NCI-H69 (cell line): ENCODE data around the gene ASTN2.

Source experiments
- DNase-seq: peaks from one replicate; lab custom pipeline; 2025; lab: John Stamatoyannopoulos, UW

The ASTN2 gene

DNA sequence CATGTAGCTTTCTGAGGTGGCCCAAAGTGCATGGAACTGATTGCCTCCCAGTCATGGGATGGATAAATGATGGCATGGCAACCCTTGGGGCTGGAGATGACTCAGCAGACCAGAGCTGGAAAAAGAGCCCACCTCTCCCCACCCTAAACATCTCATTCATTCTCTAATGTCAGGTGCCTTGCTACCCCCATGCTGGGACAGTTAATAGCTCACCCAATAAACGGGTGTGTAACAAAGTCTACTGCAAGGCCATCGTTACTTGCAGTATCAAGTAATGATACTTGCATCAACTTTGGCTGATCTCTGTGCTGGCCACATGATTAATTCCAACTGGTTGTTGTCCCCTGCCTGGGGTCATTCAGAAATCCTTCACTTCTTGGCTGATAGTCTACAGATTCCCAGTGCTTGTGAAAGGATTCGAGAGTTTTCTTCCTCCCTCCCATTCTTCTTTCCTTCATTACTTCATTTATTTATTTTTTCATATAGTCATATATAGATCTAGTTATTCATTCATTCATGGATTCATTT lies 850.5 kb downstream of the ASTN2 start:
- no peak for DNase-seq

DNA sequence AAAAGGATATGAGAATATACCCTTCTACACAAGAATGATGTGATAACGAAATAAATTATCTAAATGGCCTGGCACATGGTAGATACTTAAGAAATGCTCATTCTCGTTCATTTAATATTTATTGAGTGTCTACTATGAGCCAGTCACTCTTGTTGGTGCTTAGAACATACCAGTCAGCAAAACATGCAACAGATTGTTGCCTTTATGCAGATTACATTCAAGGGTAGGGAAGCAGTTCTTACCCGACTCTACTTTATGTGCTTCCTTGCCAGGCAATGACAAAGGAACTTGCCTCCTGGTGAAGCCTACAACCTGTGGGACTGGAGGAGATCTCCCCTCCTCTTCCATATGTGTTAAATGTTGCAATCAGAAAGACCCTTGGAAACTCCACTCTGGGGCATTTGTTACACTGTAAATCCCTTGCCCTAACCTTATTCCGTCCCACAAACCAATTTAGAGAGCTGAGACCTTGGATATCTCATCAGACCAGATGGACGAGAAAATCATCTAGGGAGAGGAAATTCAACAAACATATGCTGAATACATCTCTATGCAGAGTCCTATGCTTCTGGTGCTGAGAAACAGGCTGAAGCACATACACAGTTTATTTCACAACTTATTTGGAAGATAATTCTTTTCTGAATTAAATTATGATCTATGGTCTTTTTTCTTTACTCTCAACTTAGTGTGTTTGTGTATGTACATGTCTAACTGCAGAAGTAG lies 855.9 kb downstream of the ASTN2 start:
- DNase-seq: no peak

DNA sequence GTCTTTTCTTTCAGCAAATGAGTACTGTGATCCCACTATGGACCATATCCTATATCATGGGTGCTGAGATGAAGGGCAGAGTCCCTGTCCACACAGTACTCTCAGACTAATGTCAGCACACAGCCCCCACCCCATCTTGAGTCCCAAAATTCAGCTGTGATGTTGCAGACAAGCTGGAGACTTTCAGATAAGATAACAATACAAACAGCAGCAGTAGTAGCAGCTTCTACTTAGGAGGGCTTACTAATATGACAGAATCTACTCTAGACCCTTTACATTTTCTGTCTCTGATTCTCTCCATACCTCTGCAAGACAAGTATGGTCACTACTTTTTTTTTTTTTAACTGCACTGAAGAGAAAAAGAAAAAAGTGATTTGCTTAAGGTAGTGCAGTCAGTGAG lies 856.8 kb downstream of the ASTN2 start:
- no peak for DNase-seq

DNA sequence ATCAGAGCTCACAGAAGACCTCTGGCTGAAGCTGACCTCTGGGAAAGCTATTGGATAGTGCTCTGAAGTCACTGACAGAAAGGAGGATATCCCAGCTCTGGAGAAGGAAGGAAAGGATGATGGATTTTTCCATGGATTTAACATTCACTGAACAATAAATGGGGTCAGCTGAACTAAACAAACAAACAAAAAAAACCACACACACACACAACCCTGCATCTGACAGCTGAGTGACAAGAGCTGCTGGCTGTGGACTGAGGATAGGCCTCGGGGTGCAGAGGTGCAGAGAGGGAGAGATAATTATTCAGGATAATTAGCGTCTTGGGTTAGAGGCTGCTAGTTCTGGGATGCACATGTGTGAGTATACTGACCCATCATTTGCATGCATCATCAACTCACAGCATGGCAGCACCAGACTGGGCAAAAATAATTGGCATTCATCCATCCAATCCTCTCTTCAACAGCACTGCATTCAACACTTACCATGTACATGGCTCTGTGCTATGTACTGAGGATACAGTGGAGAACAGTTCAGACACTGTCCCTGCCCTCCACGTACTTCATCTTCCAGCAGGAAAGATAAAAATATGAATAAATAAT lies 859.2 kb downstream of the ASTN2 start:
- DNase-seq: peak; percentile 95

DNA sequence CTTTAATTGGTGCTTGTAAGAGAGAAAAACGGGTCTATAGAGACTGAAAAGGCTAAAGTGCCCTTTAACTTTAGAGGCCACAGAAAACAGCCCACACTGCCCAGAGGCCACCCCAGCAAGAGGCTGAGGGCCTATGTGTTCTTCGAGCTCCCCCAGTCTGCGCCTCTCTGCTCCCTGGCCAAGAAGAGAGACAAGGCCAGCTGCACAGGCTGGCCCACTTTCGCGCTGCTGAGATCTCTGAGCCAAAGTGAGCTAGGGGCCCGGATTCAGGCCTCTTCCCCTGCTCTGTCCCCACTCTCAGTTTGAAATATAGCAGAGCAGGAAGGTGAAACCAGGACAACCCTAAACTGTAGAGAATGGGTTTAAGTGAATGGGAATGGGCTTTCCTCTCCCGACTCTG lies 859.7 kb downstream of the ASTN2 start:
- peak; percentile 58 for DNase-seq

DNA sequence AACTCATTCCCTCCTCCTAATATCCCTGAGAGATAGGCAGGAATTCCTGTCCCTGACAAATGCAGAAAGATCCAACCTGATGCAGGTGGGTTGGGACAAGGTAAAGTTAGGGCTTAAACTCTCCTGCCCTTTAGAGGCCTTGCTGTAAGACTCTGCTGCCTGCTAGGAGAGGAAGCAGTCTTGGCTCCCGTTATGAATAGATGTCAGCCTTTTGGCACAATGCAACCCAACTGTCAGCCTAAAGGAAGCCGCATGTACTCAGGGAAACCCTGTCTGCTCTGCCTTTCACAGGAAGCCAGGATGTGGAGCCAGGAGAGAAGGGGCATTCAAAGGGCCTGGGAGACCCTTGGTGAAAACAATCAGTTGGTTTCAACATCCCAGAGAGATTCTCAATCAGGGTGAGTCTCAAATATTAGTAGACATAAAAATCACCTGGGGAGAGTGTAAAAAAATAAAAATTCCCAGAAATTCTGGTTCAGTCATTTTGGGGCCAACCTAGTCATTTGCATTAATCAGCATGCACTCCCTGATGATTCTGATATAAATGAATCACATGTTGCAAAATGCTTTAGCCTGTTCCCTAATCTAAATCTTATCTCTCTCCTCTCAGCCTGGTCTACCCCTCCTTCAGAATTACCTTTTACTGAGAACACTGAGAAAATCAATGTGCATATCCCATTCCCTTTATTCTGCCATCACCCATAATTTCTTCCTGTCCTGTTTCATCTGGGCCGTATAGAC lies 864.0 kb downstream of the ASTN2 start:
- DNase-seq: no peak

DNA sequence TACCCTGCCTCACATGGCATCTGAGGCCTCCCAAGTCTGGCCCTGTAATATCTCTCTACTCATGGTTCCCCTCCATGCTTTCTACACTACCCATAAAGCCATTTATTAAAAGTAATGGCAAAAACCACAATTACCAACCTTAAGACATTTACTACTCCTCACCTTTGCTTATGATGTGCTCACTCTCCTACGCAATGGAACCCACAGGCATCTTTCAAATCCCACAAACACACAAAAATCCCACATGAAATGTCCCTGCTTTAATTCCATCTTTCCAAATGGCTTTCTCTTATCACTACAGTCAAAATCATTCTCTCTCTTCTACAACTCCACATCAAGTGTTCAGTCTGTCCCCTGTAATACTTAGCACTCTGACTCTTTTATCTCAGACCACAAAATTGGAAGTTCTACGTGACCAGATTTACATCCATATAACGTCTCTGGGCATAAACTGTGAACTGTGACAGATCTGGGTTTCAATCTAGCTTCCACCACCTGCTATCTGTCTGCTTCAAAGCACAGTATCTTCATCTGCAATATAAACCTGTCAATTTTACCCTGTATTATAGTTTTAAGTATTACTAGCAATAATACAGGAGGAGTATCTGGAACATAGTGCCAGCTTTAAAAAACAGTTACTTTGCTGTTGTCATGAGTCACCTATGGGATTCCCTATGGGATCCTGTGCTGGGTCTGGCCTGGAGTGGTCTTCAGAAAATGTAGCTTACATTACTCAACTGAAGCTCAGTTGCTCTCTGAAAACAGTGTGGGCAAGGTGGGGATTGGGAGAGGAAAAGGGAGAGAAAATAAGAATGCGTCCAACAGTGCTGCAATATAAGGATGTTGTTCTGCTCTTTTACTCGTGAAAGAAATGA lies 864.8 kb downstream of the ASTN2 start:
- no peak for DNase-seq

DNA sequence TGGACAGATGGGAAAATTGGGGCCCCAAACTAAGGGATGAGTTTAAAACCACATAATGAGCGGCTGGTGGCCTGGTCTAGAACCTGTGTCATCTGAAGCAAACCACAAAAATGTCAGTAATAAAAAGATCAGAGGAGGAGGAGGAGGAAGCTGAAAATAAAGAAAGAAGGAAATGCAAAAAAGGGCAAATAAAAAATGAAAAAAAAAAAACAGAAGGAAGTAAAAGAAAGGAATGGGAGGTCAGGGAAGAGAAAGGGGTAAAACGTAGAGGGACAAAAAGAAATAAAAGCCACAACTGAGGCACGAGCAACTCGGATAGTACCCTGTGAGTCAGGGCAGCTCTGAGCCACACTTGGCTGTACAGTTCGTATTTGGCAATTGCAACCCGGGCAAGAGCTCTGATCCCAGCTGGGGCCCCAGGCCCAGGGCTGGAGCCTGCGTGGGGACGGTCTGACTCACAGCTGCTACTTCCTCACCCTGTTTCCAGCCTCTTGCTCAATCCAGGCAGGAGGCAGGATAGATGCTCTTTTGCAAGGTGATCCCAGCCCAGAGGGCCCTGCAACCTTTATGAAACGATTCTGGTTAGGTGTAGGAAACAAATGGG lies 865.7 kb downstream of the ASTN2 start:
- no peak for DNase-seq

DNA sequence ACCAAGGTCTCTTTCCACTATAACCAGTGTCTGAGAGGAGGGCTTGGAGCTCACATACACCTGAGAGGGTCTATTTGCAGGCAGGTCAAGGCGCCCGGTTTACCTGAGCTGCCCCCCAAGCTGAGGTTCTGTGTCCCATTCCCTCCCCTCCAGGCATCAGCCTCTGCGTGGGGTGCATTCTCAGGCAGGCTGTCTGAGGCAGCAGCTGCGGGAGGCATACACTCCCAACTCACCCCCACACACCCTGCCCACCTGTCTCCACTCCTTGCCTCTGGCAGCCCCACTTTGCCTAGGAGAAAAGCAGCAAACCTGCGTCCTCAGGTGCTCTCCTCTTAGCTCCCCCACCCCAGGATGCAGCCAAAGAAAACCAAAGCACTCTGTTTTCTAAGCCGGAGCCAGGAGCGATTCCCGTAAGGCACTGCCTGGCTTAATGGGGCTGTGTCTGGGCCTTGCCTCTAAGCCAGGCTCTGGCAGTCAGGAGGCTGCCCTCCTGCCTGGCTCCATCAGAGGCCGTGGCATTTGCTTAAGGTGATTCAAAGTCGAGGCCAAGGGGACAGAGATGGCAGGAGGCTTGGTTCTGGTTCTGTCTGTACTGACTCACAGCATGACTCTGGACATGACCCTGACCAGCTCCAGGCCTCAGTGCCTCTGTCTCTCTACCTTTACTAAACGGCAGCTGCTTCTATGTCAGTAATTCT lies 867.0 kb downstream of the ASTN2 start:
- DNase-seq: peak; percentile 38

DNA sequence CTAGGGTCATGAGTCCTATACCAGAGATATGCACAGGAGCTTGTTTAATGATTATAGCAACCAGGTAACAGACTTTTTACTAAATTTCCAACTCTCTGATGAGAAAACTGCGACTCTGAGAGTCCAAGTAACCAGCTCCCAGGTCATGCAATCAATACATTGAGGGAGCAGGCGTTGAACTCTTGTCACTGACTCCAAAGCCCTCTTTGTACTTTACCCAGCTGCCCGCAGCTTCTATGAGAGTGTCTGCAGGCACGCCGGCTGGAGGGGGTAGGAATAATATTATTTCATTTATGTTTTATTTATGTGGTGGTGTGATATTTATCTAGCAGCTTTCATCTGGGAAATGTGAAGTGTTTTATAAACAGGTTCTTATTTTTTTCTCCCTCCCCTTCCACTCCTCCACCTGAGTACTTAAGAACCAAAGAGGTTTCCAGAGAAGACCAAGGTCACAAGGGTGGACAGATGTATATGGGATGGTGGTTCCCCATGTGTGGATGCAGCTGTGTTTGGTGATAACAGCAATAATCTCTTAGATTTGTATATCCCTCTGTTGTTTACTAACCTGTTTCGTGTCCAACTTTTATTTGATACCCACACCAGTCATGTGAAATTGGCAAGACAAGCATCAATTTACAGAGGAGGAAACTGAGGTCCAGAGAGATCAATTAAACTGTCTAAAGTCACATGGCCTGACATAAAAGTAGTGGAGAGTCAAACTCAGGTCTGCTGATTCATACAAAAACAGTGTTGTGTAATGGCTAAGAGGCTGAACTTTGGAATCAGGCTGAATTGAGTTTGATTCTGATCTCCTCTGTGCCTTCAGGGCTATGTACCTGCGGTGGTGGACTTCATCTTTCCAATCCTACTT lies 867.9 kb downstream of the ASTN2 start:
- DNase-seq: no peak

DNA sequence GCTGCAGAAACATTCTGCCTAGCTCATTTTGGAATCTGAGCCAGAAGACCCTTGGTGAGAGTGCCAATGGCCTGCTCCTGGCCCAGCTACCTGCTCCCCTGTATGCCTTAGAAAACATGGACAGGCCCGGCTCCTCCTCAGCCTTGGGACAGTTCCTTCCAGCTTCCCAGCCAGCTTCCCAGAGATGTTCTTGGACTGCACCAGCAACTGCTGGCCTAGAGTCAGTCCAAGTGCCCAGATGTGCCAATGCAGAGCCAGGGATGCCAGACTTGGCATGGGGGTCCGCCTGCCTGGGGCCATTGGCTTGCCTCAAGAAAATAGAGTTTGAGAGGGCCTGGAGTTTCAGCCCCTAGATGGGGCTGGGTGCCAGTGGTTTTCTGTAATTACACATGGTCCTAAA lies 870.0 kb downstream of the ASTN2 start:
- no peak for DNase-seq

DNA sequence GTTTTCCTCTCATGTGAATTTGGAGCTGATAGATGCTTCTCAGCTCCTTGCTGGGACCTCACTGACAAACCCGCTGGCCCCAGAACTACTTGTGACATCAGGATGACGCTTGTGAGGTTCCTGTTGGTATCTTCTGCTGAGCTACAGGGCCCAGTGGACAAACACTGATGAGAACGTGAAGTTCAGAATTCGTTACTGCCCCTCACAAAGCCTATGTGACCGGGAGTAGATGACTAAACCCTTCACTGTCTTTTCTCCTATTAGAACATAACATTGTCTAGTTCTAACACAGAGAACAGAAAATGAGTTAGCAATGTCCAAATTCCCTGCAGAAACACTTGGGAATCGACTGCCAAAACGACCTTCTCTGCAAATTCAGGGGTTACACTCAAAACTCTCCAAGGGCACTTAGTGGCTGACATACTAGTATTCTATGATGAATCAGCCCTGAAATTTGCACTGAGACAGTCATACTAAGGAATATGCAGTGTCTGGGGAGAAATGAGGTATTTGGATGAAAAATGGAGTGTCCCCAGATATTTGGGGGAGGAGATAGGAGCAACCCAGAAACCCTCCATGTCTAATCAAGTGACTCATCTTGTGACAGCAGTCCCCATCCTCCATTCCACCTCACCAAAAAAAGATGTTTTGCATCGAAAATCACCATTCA lies 871.0 kb downstream of the ASTN2 start:
- DNase-seq: no peak

DNA sequence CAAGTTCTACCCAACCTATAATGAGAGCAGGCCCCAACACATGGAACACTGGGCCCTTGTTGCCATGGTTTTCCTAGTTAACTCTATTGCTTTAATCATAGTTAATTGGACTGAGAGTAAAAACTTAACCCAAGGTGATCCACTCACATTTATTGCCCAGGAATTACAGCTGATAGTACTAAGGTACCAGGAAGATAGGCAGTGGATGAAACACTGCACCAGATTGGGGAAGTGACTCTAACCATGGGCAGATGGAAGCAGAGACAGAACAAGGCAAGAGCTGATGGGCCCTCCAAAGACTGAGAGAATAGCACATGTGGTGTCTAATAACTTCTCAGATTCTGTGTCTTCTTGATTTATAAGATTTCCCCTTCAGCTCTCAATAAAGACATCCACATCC lies 873.5 kb downstream of the ASTN2 start:
- peak; percentile 26 for DNase-seq

DNA sequence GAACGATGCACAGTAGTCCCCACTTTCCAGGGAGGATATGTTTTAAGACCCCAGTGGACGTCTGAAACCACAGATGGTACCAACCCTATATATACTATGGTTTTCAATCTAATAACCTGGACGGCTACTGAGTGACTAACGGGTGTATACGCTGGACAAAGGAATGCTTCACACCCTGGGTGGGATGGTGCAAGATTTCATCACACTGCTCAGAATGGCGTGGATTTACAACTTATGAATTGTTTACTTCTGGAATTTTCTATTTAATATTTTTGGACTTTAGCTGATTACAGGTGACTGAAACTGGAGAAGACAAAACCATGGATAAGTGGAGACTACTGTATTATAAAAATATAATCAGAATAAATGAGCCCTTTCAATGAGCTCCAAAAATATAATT lies 875.3 kb downstream of the ASTN2 start:
- DNase-seq: no peak

DNA sequence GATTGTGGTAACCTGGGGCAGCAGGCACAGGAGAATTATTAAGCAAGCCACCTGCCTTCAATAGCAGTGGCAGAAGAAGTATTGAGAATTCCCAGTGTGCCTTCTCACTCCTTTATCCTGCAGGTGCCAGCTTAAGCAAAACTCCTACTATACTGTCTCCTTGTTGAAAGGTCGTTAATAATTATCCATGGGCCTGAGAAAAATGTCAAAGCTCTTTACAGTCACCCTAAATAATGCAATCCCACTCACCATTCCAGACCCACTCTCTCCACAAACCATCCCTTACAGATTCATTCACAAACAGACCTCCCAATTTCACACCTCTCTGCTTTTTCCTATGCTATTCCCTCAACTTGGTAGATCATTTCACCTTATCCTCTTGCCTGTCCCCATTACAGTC lies 889.2 kb downstream of the ASTN2 start:
- no peak for DNase-seq

DNA sequence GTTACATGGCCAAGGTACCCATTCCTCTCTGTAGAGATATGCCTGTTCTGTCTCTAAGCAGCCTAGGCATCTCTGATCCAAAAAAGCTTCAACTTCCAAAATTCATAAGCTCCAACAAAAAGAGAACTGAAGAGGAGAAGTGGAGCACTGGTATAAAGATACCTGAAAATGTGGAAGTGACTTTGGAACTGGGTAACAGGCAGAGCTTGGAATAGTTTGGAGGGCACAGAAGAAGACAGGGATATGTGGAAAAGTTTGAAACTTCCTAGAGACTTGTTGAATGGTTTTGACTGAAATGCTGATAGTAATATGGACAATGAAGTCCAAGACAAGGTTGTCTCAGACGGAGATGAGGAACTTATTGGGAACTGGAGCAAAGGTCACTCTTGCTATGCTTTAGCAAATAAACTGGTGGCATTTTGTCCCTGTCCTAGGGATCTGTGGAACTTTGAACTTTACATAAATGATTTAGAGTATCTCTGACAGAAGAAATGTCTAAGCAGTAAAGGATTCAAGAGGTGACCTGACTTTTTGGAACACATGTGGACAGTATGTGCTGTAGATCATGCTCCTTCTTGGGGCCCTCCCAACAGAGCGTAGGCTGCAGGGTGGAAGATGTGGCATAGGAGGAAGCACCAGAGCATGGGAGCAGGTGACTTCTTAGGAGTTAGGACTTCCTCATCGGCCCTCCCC lies 889.9 kb downstream of the ASTN2 start:
- no peak for DNase-seq

DNA sequence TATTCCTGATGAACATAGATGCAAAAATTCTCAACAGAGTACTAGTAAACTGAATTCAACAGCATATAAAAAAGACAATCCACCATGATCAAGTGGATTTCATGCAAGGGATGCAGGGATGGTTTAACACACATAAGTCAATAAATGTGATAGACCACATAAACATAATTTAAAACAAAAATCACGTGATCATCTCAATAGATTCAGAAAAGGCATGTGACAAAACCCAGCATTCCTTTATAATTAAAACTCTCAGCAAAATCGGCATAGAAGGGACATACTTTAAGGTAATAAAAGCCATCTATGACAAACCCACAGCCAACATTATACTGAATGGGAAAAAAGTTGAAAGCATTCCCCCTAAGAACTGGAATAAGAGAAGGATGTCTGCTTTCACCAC lies 894.6 kb downstream of the ASTN2 start:
- DNase-seq: no peak

DNA sequence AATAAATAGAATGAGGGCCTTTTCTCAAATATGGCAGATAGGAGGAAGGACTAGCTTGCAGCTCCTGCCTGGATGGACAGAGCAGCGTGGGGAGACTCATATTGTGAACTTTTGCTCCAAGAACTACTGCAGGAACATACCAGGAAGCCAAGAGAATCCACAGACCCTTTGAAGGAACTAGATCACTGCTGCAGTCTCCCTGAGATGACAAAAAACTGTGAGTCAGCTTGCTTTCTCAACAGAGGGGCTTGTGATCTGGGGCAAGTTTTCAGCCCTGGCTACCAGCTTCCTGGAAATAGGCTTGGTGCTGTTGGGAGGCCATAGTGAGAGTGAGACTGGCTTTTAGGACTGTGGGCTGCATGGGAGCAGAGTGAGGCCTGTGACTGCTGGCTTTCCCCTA lies 898.4 kb downstream of the ASTN2 start:
- DNase-seq: no peak

DNA sequence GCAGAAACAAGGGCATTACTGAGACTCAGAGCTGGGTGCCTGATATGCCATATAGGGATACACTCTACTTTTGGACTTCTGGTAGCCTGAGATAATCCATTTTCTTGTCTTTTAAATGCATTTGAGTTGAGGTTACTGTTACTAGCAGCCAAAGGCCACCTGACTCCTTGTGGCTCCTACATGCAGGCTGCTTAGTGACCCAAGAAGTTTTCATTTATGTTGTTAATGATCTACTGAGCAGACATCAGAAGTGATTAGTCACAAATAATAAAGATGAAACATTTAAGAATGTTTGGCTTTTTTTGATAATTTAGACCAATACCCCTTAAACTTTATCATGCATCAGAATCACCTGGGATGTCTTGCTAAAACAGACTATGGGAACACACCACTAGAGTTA lies 899.3 kb downstream of the ASTN2 start:
- no peak for DNase-seq
